Fibroblast of villous mesenchyme (primary cell): ENCODE measurements around the gene ZBTB39. TPM values are rescaled to one million over a fixed set of nuclear protein-coding genes. Genes with fewer than 3 reads are reported as not detected.
"Not testable (repeated sequence)": the region's sequence is repeated elsewhere in the genome, so short reads cannot be mapped to it uniquely, and the experiment has no call there.

ENCODE experiments used
- DNase-seq: peaks from one replicate; pipeline ENCODE4 v3.0.0-alpha.2; 2010; ENCODE audit warnings: low read depth
- H3K4me3 ChIP-seq: 2 replicates; pipeline ENCODE4 v1.5.1; 2011; ENCODE audit warnings: low read depth, mild to moderate bottlenecking, low read length
- CTCF ChIP-seq: IDR thresholded peaks from 2 replicates; pipeline ENCODE4 v1.5.1; 2012; ENCODE audit warnings: low read depth, mild to moderate bottlenecking, low read length; ENCODE audit not compliant: insufficient read depth
- total RNA-seq: library from RNA; depleted of rRNA; stranded (reverse); fragments of >200 nt; gene quantifications from 2 replicates; pipeline ENCODE4 v1.2.3, GENCODE V29; 2012

The ZBTB39 gene
- total RNA-seq, 1 donor = 6.9 TPM

DNA sequence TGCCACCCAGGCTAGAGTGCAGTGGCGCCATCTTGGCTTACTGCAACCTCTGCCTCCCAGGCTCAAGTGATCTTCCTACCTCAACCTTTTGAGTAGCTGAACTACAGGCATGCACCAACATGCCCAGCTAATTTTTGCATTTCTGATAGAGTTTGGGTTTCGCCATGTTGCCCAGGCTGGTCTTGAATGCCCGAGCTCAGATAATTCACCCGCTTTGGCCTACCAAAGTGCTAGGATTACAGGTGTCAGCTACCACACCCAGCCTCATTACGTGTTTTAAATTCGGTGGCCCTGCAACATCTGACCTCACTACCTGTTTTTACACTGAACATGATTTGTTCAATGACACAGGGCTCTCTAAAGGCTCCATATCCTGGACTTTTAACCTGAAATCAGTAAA lies 26.1 kb downstream of the ZBTB39 start:
- TF ChIP-seq CTCF = no peak
- no peak overlapping the region for H3K4me3 ChIP-seq
- no peak for DNase-seq

DNA sequence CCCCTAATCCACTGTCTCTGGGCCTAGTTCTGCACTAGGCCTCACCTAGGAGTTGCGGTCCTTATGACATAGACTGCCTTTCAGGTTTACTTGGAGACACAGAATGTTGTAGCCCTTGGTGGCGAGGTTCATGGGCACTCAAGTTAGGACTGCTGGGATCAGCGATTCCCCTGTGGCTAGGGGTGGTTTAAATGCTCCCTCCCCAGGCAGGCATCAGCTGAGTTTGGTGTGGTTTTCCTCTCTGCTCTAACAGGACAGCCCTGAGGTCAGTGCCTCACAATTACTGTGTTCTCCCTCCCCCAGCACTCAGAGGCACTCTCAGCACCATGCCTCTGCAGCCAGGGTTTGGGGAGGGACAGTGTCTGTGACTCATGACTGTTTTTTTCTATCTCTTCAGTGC lies 26.7 kb downstream of the ZBTB39 start:
- no peak overlapping the region for H3K4me3 ChIP-seq
- TF ChIP-seq CTCF = no peak
- no peak for DNase-seq

DNA sequence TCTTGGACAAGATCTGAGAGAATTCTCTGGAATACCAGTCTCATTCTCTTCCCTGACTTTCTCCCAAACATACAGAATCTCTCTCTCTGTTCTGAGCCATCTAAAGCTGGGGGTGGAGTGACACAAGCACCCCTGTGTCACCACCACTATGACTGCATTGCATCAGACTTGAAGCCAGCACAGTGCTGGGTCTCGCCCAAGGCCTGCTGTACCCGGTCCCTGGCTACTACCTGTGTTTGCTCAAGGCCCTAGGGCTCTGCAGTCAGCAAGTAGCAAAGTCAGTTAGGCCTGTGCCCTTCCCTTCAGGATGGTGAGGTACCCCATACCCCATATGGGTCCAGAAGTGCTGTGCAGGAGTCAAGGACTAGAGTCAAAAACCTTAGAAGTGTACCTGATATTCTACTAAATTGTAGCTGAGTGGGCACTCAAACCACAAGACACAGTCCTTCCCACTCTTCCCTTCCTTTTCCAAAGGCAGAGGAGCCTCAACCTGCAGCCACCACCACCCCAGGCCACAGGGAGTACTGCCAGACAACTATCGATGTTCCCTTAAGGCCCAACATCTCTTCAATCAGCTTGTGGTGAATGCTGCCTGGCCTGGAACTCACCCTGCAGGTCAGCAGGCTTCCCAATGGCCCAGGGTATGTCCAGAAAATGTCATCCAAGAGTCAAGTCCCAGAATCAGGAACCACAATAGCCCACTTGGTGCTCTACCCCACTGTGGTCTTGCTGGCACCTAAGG lies 27.8 kb downstream of the ZBTB39 start:
- TF ChIP-seq CTCF = no peak
- no peak for DNase-seq
- H3K4me3 ChIP-seq = no peak overlapping the region

- not testable (repeated sequence) for H3K4me3 ChIP-seq, DNase-seq
Observed at GRCh38 chr12:56977361-56977760, 29.0 kb downstream of the ZBTB39 start.

DNA sequence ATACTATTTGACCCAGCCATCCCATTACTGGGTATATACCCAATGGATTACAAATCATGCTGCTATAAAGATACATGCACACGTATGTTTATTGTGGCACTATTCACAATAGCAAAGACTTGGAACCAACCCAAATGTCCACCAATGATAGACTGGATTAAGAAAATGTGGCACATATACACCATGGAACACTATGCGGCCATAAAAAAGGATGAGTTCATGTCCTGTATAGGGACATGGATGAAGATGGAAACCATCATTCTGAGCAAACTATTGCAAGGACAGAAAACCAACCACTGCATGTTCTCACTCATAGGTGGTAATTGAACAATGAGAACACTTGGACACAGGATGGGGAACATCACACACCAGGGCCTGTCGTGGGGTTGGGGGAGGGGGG lies 32.1 kb downstream of the ZBTB39 start:
- not testable (repeated sequence) for DNase-seq, H3K4me3 ChIP-seq

DNA sequence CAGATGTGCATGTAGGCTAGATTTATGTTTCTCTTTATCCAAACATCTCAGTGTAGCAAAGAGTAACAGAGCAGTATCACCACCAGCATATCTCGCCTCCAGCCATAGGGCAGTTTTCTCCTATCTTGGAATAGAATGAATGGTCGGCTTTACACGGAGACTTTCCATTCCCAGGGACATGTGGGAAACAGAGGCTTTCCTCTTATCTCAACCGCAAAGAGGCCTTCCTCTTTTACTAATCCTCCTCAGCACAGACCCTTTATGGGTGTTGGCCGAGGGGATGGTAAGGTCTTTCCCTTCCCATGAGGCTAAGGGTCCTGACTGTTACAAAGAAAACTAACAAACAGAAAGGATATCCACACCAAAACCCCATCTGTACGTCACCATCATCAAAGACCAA lies 37.4 kb downstream of the ZBTB39 start:
- peak; percentile 91 for DNase-seq
- not testable (repeated sequence) for H3K4me3 ChIP-seq

DNA sequence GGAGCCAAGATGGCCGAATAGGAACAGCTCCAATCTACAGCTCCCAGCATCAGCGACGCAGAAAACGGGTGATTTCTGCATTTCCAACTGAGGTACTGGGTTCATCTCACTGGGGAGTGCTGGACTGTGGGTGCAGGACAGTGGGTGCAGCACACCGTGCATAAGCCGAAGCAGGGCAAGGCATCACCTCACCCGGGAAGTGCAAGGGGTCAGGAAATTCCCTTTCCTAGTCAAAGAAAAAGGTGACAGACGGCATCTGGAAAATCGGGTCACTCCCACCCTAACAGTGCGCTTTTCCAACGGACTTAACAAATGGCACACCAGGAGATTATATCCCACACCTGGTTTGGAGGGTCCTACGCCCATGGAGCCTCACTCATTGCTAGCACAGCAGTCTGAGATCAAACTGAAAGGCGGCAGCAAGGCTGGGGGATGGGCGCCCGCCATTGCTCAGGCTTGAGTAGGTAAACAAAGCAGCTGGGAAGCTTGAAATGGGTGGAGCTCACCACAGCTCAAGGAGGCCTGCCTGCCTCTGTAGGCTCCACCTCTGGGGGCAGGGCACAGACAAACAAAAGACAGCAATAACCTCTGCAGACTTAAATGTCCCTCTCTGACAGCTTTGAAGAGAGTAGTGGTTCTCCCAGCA lies 40.2 kb downstream of the ZBTB39 start:
- not testable (repeated sequence) for H3K4me3 ChIP-seq, DNase-seq

GRCh38 chr12:56965124-56965523 lies 41.2 kb downstream of the ZBTB39 start:
- not testable (repeated sequence) for H3K4me3 ChIP-seq, DNase-seq

- DNase-seq, H3K4me3 ChIP-seq: not testable (repeated sequence)
Observed at GRCh38 chr12:56963557-56963956, 42.8 kb downstream of the ZBTB39 start.

DNA sequence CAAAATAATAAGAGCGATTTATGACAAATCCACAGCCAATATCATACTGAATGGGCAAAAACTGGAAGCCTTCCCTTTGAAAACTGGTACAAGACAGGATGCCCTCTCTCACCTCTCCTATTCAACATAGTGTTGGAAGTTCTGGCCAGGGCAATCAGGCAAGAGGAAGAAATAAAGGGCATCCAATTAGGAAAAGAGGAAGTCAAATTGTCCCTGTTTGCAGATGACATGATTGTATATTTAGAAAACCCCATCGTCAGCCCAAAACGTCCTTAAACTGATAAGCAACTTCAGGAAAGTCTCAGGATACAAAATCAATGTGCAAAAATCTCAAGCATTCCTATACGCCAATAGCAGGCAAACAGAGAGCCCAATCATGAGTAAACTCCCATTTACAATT lies 44.1 kb downstream of the ZBTB39 start:
- H3K4me3 ChIP-seq, DNase-seq: not testable (repeated sequence)

- no peak for DNase-seq
- TF ChIP-seq CTCF = no peak
- H3K4me3 ChIP-seq = no peak overlapping the region
Observed at GRCh38 chr12:56958422-56958821, 47.9 kb downstream of the ZBTB39 start.
